Rectal smooth muscle tissue (tissue), 1 donor: ENCODE data around the gene DSTYK.
"Not testable (repeated sequence)": the region's sequence is repeated elsewhere in the genome, so short reads cannot be mapped to it uniquely, and the experiment has no call there.

Experiments
- H3K27ac ChIP-seq: one replicate; pipeline ENCODE4 v1.7.0; 2013; ENCODE audit warnings: low read depth, low read length, inconsistent platforms
- H3K27me3 ChIP-seq: one replicate; pipeline ENCODE4 v1.7.0; 2013; ENCODE audit warnings: low read length; ENCODE audit not compliant: control insufficient read depth, insufficient read depth
- H3K36me3 ChIP-seq: one replicate; pipeline ENCODE4 v1.7.0; 2013; ENCODE audit warnings: low read length; ENCODE audit not compliant: control insufficient read depth, insufficient read depth
- H3K4me1 ChIP-seq: one replicate; pipeline ENCODE4 v1.7.0; 2013; ENCODE audit warnings: low read length; ENCODE audit not compliant: control insufficient read depth, insufficient read depth
- H3K4me3 ChIP-seq: one replicate; pipeline ENCODE4 v1.7.0; 2013; ENCODE audit warnings: low read length
- H3K9ac ChIP-seq: one replicate; pipeline ENCODE4 v1.7.0; 2013; ENCODE audit warnings: low read length

Gene DSTYK

DNA sequence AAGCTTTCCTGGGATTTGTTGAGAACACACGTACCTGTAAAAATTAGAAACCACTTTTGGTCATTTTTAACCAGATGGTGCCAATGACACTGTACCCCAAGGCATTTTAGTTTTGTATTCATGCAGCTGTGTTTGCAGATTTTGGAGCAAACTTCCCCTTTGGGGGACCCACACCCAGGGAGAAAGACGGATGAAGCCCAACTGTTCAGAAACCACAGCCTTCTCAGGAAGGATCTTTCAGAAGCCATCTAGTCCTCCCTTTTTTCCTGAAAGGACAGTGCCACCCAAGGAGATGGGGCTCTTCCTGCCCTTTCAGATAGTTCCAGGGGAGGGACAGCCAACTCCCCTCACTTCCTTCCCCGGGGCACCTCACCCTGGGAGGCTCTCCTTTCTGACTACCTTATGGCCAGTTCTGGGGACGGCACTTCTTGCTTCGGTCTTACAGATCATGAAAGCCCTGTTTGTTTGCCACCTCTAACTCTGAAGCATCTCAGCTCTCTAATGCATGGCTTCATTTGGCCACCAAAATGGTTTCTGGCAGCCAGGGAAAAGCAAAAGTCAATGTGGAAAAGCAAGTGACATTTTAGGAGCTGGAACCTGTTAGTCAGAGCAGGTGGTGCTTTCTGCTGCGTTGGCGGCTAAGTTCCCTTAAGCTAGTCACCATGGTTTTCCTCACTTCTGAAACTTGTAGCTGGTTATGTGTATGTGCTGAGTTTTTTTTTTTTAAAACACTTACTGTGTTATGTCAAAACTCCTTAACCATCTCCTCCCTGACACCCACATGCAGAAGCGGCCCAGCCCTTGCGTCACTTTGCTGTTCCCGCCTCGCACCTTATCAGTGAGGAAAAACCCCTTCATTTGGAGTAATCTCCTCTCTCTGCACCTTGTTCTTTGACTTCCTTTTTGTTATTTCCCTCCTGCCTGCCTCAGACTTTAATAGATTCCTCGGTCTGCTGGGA is 26.3 kb upstream of the DSTYK start:
- no peaks in the 10 kb centered on the region for H3K36me3 ChIP-seq
- no peaks in the 10 kb centered on the region for H3K27me3 ChIP-seq
- no peak overlapping the region for H3K4me3 ChIP-seq
- no peak overlapping the region for H3K27ac ChIP-seq
- no peak overlapping the region for H3K9ac ChIP-seq
- H3K4me1 ChIP-seq, result peaks cover 7% of the 10 kb centered on the region

- Histone ChIP-seq H3K27ac (no peak overlapping the region), H3K4me3 (no peak overlapping the region), H3K4me1 (peaks cover 7% of the 10 kb centered on the region), H3K36me3 (no peaks in the 10 kb centered on the region), H3K27me3 (no peaks in the 10 kb centered on the region), H3K9ac (no peak overlapping the region)
Measured at GRCh38 chr1:205236951-205237475, 25.5 kb upstream of the DSTYK start.

DNA sequence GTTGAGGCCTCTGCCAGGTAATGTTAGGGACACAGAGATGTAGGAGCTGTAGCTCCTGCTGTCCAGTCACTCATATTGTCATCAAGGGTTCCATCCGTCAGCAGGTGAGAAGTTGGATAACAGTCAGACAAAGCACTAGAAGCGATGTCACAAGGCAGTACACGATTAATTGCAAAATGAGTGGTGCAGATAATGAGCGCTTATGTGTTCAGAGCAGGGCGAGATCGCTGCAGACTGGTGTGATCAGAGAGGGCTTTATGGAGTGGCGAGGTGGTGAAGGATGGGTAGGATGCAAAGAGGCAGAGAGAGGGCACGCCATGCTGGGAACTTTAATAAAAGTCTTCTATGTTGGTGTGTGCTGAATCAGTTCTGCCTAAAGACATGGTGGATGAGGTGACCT is 25.0 kb upstream of the DSTYK start:
- Histone ChIP-seq H3K36me3 (no peaks in the 10 kb centered on the region), H3K4me1 (peaks cover 7% of the 10 kb centered on the region), H3K9ac (no peak overlapping the region), H3K4me3 (no peak overlapping the region), H3K27ac (no peak overlapping the region), H3K27me3 (no peaks in the 10 kb centered on the region)

GRCh38 chr1:205235951-205236350 is 24.4 kb upstream of the DSTYK start:
- no peaks in the 10 kb centered on the region for H3K36me3 ChIP-seq
- H3K27me3 ChIP-seq, result no peaks in the 10 kb centered on the region
- H3K4me3 ChIP-seq, result no peak overlapping the region
- H3K4me1 ChIP-seq, result peaks cover 7% of the 10 kb centered on the region
- no peak overlapping the region for H3K27ac ChIP-seq
- H3K9ac ChIP-seq, result no peak overlapping the region

DNA sequence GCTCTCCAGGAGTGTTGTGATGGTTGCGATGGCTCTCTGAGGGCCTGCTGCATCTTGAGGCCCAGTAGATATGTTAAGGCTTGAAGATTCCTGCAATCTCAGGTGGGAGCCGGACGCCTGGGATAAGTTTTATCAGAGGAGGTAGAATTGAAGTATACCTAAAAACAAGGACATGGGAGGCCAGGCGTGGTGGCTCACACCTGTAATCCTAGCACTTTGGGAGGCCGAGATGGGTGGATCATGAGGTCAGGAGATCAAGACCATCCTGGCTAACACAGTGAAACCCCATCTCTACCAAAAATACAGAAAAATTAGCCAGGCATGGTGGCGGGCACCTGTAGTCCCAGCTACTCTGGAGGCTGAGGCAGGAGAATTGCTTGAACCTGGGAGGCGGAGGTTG is 22.5 kb upstream of the DSTYK start:
- not testable (repeated sequence) for H3K27ac ChIP-seq, H3K9ac ChIP-seq, H3K36me3 ChIP-seq, H3K4me1 ChIP-seq, H3K27me3 ChIP-seq, H3K4me3 ChIP-seq

DNA sequence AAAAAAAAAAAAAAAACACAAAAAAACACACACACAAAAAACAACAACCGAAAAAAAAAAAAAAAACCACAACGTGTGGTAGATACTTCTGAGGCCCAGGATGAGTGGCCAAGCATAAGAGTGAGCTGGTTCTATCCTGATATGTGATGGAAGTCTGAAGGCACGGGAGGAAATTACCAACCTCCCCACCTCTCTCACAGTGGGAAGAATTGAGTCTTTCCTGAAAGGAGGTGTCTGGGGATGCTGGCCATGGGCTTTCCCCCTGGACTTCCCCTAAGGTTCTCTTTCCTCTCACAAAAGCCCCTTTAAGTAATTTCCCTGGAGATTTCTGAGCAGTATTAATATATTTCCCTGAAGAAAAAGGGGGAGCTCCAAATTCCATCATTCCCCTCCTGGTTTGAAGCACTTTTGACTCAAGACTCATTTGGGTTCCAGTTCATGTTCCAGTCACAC is 21.5 kb upstream of the DSTYK start:
- Histone ChIP-seq H3K4me3 (no peak overlapping the region), H3K4me1 (peaks cover 10% of the 10 kb centered on the region), H3K27me3 (no peaks in the 10 kb centered on the region), H3K27ac (no peak overlapping the region), H3K36me3 (no peaks in the 10 kb centered on the region), H3K9ac (no peak overlapping the region)

DNA sequence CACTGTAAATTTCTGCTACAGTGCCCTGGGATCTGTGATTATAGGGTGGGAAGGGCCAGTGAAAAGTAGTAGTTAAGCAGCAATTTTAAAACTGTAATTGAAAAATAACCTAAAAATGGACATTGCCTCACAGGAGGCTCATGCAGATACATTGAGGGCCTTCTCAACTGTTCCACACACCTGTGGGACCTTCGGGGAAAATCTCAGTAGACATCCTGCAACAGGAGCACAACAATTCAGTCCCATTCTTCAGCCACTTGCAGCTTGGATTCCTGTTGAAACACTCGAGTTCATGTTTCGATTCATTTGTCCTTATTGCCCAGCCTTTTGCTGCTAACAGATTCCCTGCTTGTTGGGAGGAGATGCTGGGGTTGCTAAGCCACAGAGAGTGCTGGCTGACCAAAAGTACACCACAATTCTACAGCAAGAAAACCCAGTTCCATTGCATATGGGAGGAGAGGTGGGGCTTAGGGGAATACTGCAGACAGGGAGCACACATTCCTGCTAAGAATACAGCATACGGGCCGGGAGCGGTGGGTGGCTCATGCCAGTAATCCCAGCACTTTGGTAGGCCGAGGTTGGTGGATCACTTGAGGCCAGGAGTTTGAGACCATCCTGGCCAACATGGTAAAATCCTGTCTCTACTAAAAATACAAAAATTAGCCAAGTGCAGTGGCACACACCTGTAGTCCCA is 20.8 kb upstream of the DSTYK start:
- H3K27ac ChIP-seq, result no peak overlapping the region
- H3K4me3 ChIP-seq, result no peak overlapping the region

GRCh38 chr1:205230982-205231381 is 19.5 kb upstream of the DSTYK start:
- H3K27ac ChIP-seq, result no peak overlapping the region
- no peak overlapping the region for H3K9ac ChIP-seq
- peaks cover 11% of the 10 kb centered on the region for H3K4me1 ChIP-seq
- no peak overlapping the region for H3K4me3 ChIP-seq
- no peaks in the 10 kb centered on the region for H3K27me3 ChIP-seq
- H3K36me3 ChIP-seq, result no peaks in the 10 kb centered on the region

More for the DNA sequence above, 20.8 kb upstream of the DSTYK start:
- no peaks in the 10 kb centered on the region for H3K36me3 ChIP-seq
- no peak overlapping the region for H3K9ac ChIP-seq
- peaks cover 10% of the 10 kb centered on the region for H3K4me1 ChIP-seq
- H3K27me3 ChIP-seq, result no peaks in the 10 kb centered on the region

- Histone ChIP-seq H3K9ac (no peak overlapping the region), H3K27ac (no peak overlapping the region), H3K36me3 (no peaks in the 10 kb centered on the region), H3K27me3 (no peaks in the 10 kb centered on the region), H3K4me1 (peaks cover 6% of the 10 kb centered on the region), H3K4me3 (peak overlapping the region; percentile 44)
Measured at GRCh38 chr1:205229916-205230700, 18.6 kb upstream of the DSTYK start.

GRCh38 chr1:205229399-205229871 is 17.9 kb upstream of the DSTYK start:
- Histone ChIP-seq H3K9ac (no peak overlapping the region), H3K27me3 (no peaks in the 10 kb centered on the region), H3K27ac (no peak overlapping the region), H3K4me1 (peaks cover 6% of the 10 kb centered on the region), H3K36me3 (no peaks in the 10 kb centered on the region), H3K4me3 (peak overlapping the region; percentile 80)

DNA sequence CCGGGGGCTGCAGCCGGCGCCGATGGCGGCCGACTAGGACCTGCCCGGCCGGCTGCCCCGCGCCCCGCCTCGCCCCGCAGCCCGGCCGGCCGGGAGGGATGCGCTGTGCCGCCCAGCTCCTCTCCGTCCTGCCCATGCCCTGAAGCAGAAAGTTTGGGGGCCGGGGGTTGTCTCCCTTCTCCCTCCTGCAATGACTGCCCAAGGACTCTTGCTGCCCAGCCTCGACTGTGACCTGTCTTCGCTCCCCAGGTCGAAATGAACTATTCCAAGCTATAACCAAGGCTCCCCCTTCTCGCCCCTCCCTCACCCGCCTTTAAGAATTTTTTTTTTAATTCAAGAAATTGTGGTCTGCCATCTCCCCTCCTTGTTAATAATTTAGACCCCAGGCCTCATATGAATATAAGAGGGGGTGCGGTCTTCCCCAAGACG is 16.6 kb upstream of the DSTYK start:
- H3K9ac ChIP-seq, result no peak overlapping the region
- H3K4me3 ChIP-seq, result peak overlapping the region; percentile 80
- no peak overlapping the region for H3K27ac ChIP-seq

DNA sequence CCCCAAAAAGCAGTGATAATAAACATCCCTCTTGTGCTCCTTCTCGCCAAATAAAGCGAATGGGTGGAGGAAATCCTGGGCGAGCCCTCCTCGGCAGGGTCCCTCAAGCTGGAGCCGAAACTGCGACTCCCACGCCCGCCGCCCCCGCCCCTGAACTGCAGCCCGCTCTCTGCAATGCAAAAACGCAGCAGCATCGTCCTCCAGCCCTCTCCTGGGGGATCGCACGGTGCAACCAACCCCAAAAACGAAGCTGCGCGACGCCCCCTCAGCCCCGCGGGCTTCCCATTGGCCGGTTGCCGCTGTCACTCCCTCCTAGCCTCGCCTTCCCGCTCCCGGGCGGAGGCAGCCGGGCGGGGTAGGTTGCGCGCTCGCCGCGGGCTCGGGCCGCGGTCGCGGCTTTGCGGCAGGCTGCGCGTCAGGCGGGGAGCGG is 16.1 kb upstream of the DSTYK start, which contains the start of gene TMCC2:
TMCC2 (plus strand) TSS at position 363 of the 430 bp plus-strand sequence. CDS start 619 bp downstream, outside the sequence.
- peaks cover 6% of the 10 kb centered on the region for H3K4me1 ChIP-seq
- no peaks in the 10 kb centered on the region for H3K36me3 ChIP-seq
- H3K27ac ChIP-seq, result peak within 1 kb of the TSS; percentile 20
- peak within 1 kb of the TSS; percentile 80 for H3K4me3 ChIP-seq
- H3K27me3 ChIP-seq, result no peaks in the 10 kb centered on the region
- H3K9ac ChIP-seq, result no peak within 1 kb of the TSS

More for the DNA sequence above, 16.6 kb upstream of the DSTYK start:
- Histone ChIP-seq H3K36me3 (no peaks in the 10 kb centered on the region), H3K27me3 (no peaks in the 10 kb centered on the region), H3K4me1 (peaks cover 6% of the 10 kb centered on the region)
